Osteoblast (primary cell): ENCODE measurements around the gene NUP214. TPM values are rescaled to one million over a fixed set of nuclear protein-coding genes. Genes with fewer than 3 reads are reported as not detected.

Experiments
- DNase-seq: peaks from one replicate; pipeline ENCODE4 v3.0.0; 2011; ENCODE audit warnings: low spot score, mixed read lengths; ENCODE audit not compliant: insufficient read length; ENCODE audit errors: missing footprints
- H2AFZ ChIP-seq: 2 replicates; pipeline ENCODE4 v1.6.0; 2011; ENCODE audit warnings: mild to moderate bottlenecking, low read length
- H3K27ac ChIP-seq: 2 replicates; pipeline ENCODE4 v1.5.1; 2011; ENCODE audit warnings: mild to moderate bottlenecking, low read depth, low read length, moderate library complexity
- H3K27me3 ChIP-seq: 2 replicates; pipeline ENCODE4 v1.6.0; 2012; ENCODE audit warnings: mild to moderate bottlenecking, control low read depth, inconsistent platforms, low read length, moderate library complexity; ENCODE audit not compliant: insufficient read depth
- H3K36me3 ChIP-seq: 2 replicates; pipeline ENCODE4 v1.5.1; 2011; ENCODE audit warnings: mild to moderate bottlenecking, low read length, control low read depth, moderate library complexity; ENCODE audit not compliant: insufficient read depth
- H3K4me1 ChIP-seq: 2 replicates; pipeline ENCODE4 v1.5.1; 2011; ENCODE audit warnings: mild to moderate bottlenecking, low read length, control low read depth, moderate library complexity; ENCODE audit not compliant: insufficient read depth
- H3K4me2 ChIP-seq: 2 replicates; pipeline ENCODE4 v1.6.0; 2011; ENCODE audit warnings: mild to moderate bottlenecking, low read length; ENCODE audit not compliant: insufficient read depth
- H3K4me3 ChIP-seq: fragments of 200-600 bp; sonication (generic); 3 replicates; pipeline ENCODE4 v1.5.1; 2012; ENCODE audit warnings: mild to moderate bottlenecking, low read length, inconsistent platforms; ENCODE audit not compliant: insufficient read depth
- H3K79me2 ChIP-seq: 2 replicates; pipeline ENCODE4 v1.6.0; 2012; ENCODE audit warnings: mild to moderate bottlenecking, low read length, control low read depth, inconsistent platforms; ENCODE audit not compliant: insufficient read depth
- H3K9me3 ChIP-seq: 2 replicates; pipeline ENCODE4 v1.5.1; 2011; ENCODE audit warnings: low read depth, low read length, control low read depth
- H4K20me1 ChIP-seq: 2 replicates; pipeline ENCODE4 v1.6.0; 2012; ENCODE audit warnings: mild to moderate bottlenecking, low read length, control low read depth; ENCODE audit not compliant: insufficient read depth
- total RNA-seq: library from RNA; depleted of rRNA; stranded (reverse); fragments of >200 nt; gene quantifications from 2 replicates; pipeline ENCODE4 v1.2.3, GENCODE V29; 2012
- TF ChIP-seq, protein P1 (sequence below): IDR thresholded peaks from 2 replicates; pipeline ENCODE4 v1.5.1; 2011; ENCODE audit warnings: mild to moderate bottlenecking, low read depth, low read length, moderate library complexity; ENCODE audit errors: extremely low read depth

The NUP214 gene
- total RNA-seq, 1 donor, result 17.7 TPM

DNA sequence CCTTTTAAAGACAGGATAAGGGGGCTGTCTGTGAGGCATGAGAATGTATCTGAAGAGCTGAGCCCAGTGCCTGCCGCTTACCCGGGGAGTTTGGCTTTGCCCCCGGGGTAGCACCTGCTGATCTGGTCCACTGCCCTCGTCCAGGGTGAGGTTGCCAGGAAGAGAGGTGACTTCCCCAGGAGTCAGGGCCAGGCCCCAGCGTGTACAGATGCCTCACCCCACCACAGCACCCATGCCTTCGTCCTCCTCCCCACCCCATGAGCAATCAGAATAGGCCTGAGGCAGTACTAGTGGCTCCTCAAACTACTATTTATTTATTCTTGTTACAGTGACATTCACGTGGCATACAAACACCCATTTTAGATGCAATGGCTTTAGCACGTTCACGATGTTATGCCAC lies 44.8 kb upstream of the NUP214 start:
- H3K4me1 ChIP-seq, result no peaks in the 10 kb centered on the region
- TF ChIP-seq, protein P1, sequence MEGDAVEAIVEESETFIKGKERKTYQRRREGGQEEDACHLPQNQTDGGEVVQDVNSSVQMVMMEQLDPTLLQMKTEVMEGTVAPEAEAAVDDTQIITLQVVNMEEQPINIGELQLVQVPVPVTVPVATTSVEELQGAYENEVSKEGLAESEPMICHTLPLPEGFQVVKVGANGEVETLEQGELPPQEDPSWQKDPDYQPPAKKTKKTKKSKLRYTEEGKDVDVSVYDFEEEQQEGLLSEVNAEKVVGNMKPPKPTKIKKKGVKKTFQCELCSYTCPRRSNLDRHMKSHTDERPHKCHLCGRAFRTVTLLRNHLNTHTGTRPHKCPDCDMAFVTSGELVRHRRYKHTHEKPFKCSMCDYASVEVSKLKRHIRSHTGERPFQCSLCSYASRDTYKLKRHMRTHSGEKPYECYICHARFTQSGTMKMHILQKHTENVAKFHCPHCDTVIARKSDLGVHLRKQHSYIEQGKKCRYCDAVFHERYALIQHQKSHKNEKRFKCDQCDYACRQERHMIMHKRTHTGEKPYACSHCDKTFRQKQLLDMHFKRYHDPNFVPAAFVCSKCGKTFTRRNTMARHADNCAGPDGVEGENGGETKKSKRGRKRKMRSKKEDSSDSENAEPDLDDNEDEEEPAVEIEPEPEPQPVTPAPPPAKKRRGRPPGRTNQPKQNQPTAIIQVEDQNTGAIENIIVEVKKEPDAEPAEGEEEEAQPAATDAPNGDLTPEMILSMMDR, result no peak
- no peaks in the 10 kb centered on the region for H4K20me1 ChIP-seq
- peaks cover 13% of the 10 kb centered on the region for H3K27me3 ChIP-seq
- no peak overlapping the region for H3K27ac ChIP-seq
- no peaks in the 10 kb centered on the region for H3K9me3 ChIP-seq
- no peak overlapping the region for H2AFZ ChIP-seq
- no peaks in the 10 kb centered on the region for H3K79me2 ChIP-seq
- H3K36me3 ChIP-seq, result no peaks in the 10 kb centered on the region
- no peak overlapping the region for H3K4me2 ChIP-seq
- H3K4me3 ChIP-seq, result no peak overlapping the region
- peak; percentile 39 for DNase-seq

DNA sequence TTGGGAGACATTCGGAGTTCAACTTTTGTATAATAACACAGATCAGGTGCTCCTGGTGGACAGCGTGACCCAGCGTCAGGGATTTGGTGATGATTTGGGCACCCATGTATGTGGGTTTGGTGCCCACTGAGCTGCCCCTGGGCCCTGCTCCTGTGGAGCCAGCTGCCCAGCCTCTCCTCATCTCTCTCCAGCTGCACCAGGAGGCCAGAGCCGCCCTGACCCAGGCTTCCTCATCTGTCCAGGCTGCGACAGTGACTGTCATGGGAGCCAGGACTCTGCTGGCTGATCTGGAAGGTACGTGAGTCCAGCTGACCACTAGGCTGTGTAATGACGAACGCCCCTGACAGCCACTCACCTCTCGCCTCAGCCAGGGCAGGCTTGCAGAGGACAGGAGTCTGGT lies 43.5 kb upstream of the NUP214 start:
- no peaks in the 10 kb centered on the region for H3K36me3 ChIP-seq
- no peak overlapping the region for H3K4me2 ChIP-seq
- no peak overlapping the region for H3K4me3 ChIP-seq
- TF ChIP-seq, protein P1, result no peak
- no peaks in the 10 kb centered on the region for H3K4me1 ChIP-seq
- no peak overlapping the region for H3K27ac ChIP-seq
- no peaks in the 10 kb centered on the region for H4K20me1 ChIP-seq
- no peak overlapping the region for H2AFZ ChIP-seq
- no peak for DNase-seq
- peaks cover 13% of the 10 kb centered on the region for H3K27me3 ChIP-seq
- no peaks in the 10 kb centered on the region for H3K9me3 ChIP-seq
- H3K79me2 ChIP-seq, result no peaks in the 10 kb centered on the region

DNA sequence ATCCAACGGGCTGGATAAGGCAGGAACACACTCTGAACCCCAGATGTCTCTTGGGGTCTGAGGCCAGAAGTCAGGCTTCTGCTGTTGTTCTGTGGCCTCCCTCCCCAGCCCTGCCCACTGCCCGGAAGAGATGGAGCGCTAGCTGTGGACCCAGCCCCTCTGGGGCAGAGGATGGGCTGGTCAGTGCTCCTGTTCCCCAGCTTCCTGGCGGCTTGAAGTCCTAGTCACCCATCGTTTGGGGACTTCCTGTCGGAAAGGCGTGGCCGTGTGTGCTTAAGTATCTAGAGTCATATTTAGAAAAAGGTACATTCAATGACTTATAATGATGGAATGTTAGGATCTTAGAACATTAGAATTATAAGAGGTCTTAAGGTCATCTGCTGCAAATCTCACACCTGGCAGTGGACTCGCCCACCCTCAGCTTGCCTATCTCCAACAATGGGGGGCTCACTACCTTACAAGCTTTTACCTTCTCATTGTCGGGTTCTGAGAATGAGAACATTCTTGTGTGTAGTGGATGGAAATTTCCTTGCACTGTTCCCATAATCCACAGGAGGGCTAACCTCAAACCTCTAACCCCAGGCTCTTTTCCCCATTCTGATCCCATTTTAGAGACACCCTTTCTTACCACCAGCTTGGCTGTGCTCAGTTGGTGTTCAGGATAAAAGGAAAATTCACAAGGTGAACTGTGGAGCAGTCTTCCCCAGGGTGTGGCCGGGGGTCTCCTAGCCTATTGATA lies 42.4 kb upstream of the NUP214 start:
- no peak for DNase-seq
- Histone ChIP-seq H3K9me3 (no peaks in the 10 kb centered on the region), H3K27me3 (peaks cover 13% of the 10 kb centered on the region), H3K36me3 (no peaks in the 10 kb centered on the region), H3K4me3 (no peak overlapping the region), H3K27ac (no peak overlapping the region), H3K79me2 (no peaks in the 10 kb centered on the region), H4K20me1 (no peaks in the 10 kb centered on the region), H3K4me2 (no peak overlapping the region), H3K4me1 (no peaks in the 10 kb centered on the region), H2AFZ (no peak overlapping the region)
- TF ChIP-seq, protein P1, result no peak

DNA sequence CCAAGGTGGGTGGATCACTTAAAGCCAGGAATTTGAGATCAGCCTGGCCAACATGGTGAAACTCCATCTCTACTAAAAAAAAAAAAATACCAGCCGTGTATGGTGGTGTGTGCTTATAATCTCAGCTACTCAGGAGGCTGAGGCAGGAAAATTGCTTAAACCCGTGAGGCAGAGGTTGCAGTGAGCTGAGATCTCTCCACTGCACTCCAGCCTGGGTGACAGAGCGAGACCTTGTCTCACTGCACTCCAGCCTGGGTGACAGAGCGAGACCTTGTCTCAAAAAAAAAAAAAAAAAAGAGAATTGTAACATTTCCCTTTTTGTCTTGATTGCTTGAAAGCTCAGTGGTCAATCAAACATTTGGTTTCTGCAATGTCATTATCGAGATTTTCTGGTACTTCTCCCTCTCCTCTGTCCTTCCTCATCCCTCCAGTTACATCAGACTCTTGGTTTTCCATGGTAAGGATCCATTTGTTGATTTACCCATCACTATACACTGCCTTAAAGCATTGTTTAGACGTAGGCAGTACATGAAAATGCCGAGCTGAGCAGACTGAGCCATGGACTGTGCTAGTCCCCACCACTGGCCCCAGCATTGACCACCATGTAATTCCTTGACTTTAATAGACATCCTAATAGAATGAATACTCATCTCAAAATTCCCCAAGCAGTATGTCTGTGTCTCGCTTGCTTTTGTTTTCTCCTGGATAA lies 40.6 kb upstream of the NUP214 start:
- no peak for DNase-seq
- Histone ChIP-seq H3K4me3 (no peak overlapping the region), H3K9me3 (no peaks in the 10 kb centered on the region), H3K36me3 (no peaks in the 10 kb centered on the region), H3K4me1 (no peaks in the 10 kb centered on the region), H3K27ac (no peak overlapping the region), H3K4me2 (no peak overlapping the region), H2AFZ (no peak overlapping the region), H3K27me3 (peaks cover 10% of the 10 kb centered on the region), H3K79me2 (no peaks in the 10 kb centered on the region), H4K20me1 (no peaks in the 10 kb centered on the region)
- TF ChIP-seq, protein P1, result no peak
